Measurements from ENCODE around the gene RGMA. TPM values are rescaled to one million over a fixed set of nuclear protein-coding genes. Genes with fewer than 3 reads are reported as not detected.

The RGMA gene
- total RNA-seq, 1 experiment from 2014 or later, result 41.4 TPM

- H4K8ac ChIP-seq (replicated peaks; ENCODE audit: insufficient read length, low read depth, low read length), result no peak overlapping the region
- H2BK15ac ChIP-seq (ENCODE audit: low read depth, low read length), result no peak overlapping the region
- H3K27ac Mint-ChIP-seq, result peak overlapping the region in 1 of 3 experiments; percentile 64; a peak in 2 of 7 replicates
- no peak overlapping the region for H3K56ac ChIP-seq (ENCODE audit: insufficient read length, low read depth, low read length)
- peaks cover 4% of the 10 kb centered on the region for H3K27me3 Mint-ChIP-seq (ENCODE audit: low read depth)
- no peak overlapping the region for H3K4me2 ChIP-seq (ENCODE audit: insufficient read depth, insufficient read length, low read length)
- no peaks in the 10 kb centered on the region for H3K79me1 ChIP-seq (ENCODE audit: insufficient read depth, low read depth, low read length, poor library complexity, severe bottlenecking)
- peak; percentile 19 for DNase-seq
- peaks cover 12 to 25% of the 10 kb centered on the region in 2 experiments for H3K4me1 Mint-ChIP-seq
- peaks cover 8 to 11% (median 10%) of the 10 kb centered on the region in 3 experiments; a peak in 6 of 7 replicates for H3K36me3 Mint-ChIP-seq (ENCODE audit: insufficient read depth in 1 of 3, low read depth in 3 of 3)
- no peak overlapping the region for H3K14ac ChIP-seq (ENCODE audit: insufficient read depth, low read length)
- no peaks in the 10 kb centered on the region for H3K4me1 ChIP-seq (ENCODE audit: insufficient read depth, low read length)
- H3K9me3 Mint-ChIP-seq, result peaks cover 0 to 8% of the 10 kb centered on the region in 2 experiments; a peak in 3 of 5 replicates
- no peaks in the 10 kb centered on the region for H4K20me1 ChIP-seq (ENCODE audit: control insufficient read depth, insufficient read depth, insufficient read length)
- no peak overlapping the region for H2BK5ac ChIP-seq (ENCODE audit: insufficient read length, low read length)
- H3K27ac ChIP-seq (ENCODE audit: insufficient read length, low read depth, low read length), result no peak overlapping the region
- H3K18ac ChIP-seq (ENCODE audit: insufficient read length, low read depth, low read length), result no peak overlapping the region
- no CpG with 5 or more reads among the region's 29 CpGs for WGBS (ENCODE audit: extremely low coverage, insufficient read length, low lambda C conversion rate)
- H3K23me2 ChIP-seq (ENCODE audit: insufficient read length, low read depth, low read length, poor library complexity, severe bottlenecking), result no peaks in the 10 kb centered on the region
- H3K23ac ChIP-seq (ENCODE audit: insufficient read length, low read depth, low read length), result no peak overlapping the region
- no peak overlapping the region; a peak in 1 of 5 replicates for H3K4me3 Mint-ChIP-seq
- TF ChIP-seq, protein P1, sequence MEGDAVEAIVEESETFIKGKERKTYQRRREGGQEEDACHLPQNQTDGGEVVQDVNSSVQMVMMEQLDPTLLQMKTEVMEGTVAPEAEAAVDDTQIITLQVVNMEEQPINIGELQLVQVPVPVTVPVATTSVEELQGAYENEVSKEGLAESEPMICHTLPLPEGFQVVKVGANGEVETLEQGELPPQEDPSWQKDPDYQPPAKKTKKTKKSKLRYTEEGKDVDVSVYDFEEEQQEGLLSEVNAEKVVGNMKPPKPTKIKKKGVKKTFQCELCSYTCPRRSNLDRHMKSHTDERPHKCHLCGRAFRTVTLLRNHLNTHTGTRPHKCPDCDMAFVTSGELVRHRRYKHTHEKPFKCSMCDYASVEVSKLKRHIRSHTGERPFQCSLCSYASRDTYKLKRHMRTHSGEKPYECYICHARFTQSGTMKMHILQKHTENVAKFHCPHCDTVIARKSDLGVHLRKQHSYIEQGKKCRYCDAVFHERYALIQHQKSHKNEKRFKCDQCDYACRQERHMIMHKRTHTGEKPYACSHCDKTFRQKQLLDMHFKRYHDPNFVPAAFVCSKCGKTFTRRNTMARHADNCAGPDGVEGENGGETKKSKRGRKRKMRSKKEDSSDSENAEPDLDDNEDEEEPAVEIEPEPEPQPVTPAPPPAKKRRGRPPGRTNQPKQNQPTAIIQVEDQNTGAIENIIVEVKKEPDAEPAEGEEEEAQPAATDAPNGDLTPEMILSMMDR (conservative IDR thresholded peaks at IDR 0.05), result 0 out of 3 replicates have a peak, but pooled peaks have one; percentile 10
- no peak overlapping the region for H3K9ac ChIP-seq (ENCODE audit: extremely low read depth, insufficient read length, low read length)
- H2BK12ac ChIP-seq (ENCODE audit: insufficient read length, low read depth, low read length), result no peak overlapping the region
- no peak overlapping the region for H2BK120ac ChIP-seq (ENCODE audit: low read depth, low read length, poor library complexity, severe bottlenecking)
- H3K4ac ChIP-seq (ENCODE audit: low read depth, low read length), result no peak overlapping the region
- no peak overlapping the region for H2BK20ac ChIP-seq (ENCODE audit: low read depth, low read length, poor library complexity, severe bottlenecking)
- H2AK5ac ChIP-seq (ENCODE audit: insufficient read length, low read length), result no peak overlapping the region
- 0 out of 2 replicates have a peak, but pooled peaks cover 1% of the 10 kb centered on the region for H3K79me2 ChIP-seq (ENCODE audit: insufficient read depth, low read length)
- no peaks in the 10 kb centered on the region for H3K9me3 ChIP-seq (ENCODE audit: control insufficient read depth, low read depth, low read length)
- no peak overlapping the region for H2AFZ ChIP-seq (ENCODE audit: low read length)
- no peak overlapping the region for H4K91ac ChIP-seq (ENCODE audit: insufficient read length, low read depth, low read length)
- no peaks in the 10 kb centered on the region for H3K27me3 ChIP-seq (ENCODE audit: insufficient read depth, low read length)
- no peak overlapping the region for H3T11ph ChIP-seq (ENCODE audit: low read length)
- no peak overlapping the region for H4K5ac ChIP-seq (ENCODE audit: insufficient read length, low read depth, low read length)
These were observed 51.8 kb downstream of the RGMA start for GRCh38 chr15:93036951-93037819.

All from H9 (cell line).